ENCODE results near the gene FANCE. TPM values are rescaled to one million over a fixed set of nuclear protein-coding genes. Genes with fewer than 3 reads are reported as not detected.

FANCE gene
- total RNA-seq, 2 experiments from 2014 or later: 11.7 to 13.0 TPM

GRCh38 chr6:35491558-35492257 lies 39.6 kb downstream of the FANCE start:
- CTCF ChIA-PET: interaction anchor here (0.8 to 1.2 kb wide), 2 partner anchors 10 to 20 kb away, joined by 3 read pairs; no protein-coding TSS in a partner anchor
- no peaks in the 10 kb centered on the region for H3K36me3 Mint-ChIP-seq (ENCODE audit: low read depth)

GRCh38 chr6:35492258-35492973 lies 40.3 kb downstream of the FANCE start:
- peaks cover 14% of the 10 kb centered on the region for H3K27me3 Mint-ChIP-seq
- H3K4me3 Mint-ChIP-seq: no peak overlapping the region
- no peak overlapping the region for H3K27ac Mint-ChIP-seq
- POLR2A ChIA-PET: no interaction called here
- CTCF ChIA-PET: interaction anchor here (0.8 to 1.2 kb wide), 2 partner anchors 11 to 21 kb away, joined by 3 read pairs; no protein-coding TSS in a partner anchor
- H3K9me3 Mint-ChIP-seq: no peaks in the 10 kb centered on the region
- DNase-seq: no peak
- H3K4me1 Mint-ChIP-seq: peaks cover 26% of the 10 kb centered on the region
- H3K36me3 Mint-ChIP-seq (ENCODE audit: low read depth): no peaks in the 10 kb centered on the region

More at GRCh38 chr6:35491558-35492257, 39.6 kb downstream of the FANCE start:
- H3K4me3 Mint-ChIP-seq: no peak overlapping the region
- H3K27me3 Mint-ChIP-seq: peaks cover 14% of the 10 kb centered on the region
- no peak for DNase-seq
- no peaks in the 10 kb centered on the region for H3K9me3 Mint-ChIP-seq
- POLR2A ChIA-PET: no interaction called here
- peaks cover 26% of the 10 kb centered on the region for H3K4me1 Mint-ChIP-seq
- no peak overlapping the region for H3K27ac Mint-ChIP-seq

GRCh38 chr6:35492974-35493284 lies 40.8 kb downstream of the FANCE start:
- ChIA-PET CTCF (no interaction called here), POLR2A (no interaction called here)
- Mint-ChIP-seq H3K4me3 (no peak overlapping the region), H3K4me1 (peaks cover 21% of the 10 kb centered on the region), H3K9me3 (no peaks in the 10 kb centered on the region), H3K36me3 (ENCODE audit: low read depth) (no peaks in the 10 kb centered on the region), H3K27me3 (peaks cover 14% of the 10 kb centered on the region), H3K27ac (no peak overlapping the region)
- no peak for DNase-seq

GRCh38 chr6:35493307-35493983 lies 41.3 kb downstream of the FANCE start:
- no peaks in the 10 kb centered on the region for H3K36me3 Mint-ChIP-seq (ENCODE audit: low read depth)
- POLR2A ChIA-PET: no interaction called here
- H3K4me3 Mint-ChIP-seq: no peak overlapping the region
- H3K27me3 Mint-ChIP-seq: peaks cover 20% of the 10 kb centered on the region
- CTCF ChIA-PET: no interaction called here
- peaks cover 20% of the 10 kb centered on the region for H3K4me1 Mint-ChIP-seq
- H3K27ac Mint-ChIP-seq: no peak overlapping the region
- H3K9me3 Mint-ChIP-seq: no peaks in the 10 kb centered on the region
- DNase-seq: no peak

- H3K27ac Mint-ChIP-seq: no peak overlapping the region
- CTCF ChIA-PET: interaction anchor here (1.0 to 1.5 kb wide), 2 partner anchors 11 to 21 kb away, joined by 3 to 5 read pairs; no protein-coding TSS in a partner anchor
- H3K9me3 Mint-ChIP-seq: no peaks in the 10 kb centered on the region
- H3K4me3 Mint-ChIP-seq: no peak overlapping the region
- POLR2A ChIA-PET: no interaction called here
- peaks cover 27% of the 10 kb centered on the region for H3K27me3 Mint-ChIP-seq
- no peak for DNase-seq
- H3K4me1 Mint-ChIP-seq: peaks cover 23% of the 10 kb centered on the region
- H3K36me3 Mint-ChIP-seq (ENCODE audit: low read depth): no peaks in the 10 kb centered on the region
These were observed 42.0 kb downstream of the FANCE start for GRCh38 chr6:35494161-35494563.

GRCh38 chr6:35495258-35496035 lies 43.3 kb downstream of the FANCE start:
- H3K27ac Mint-ChIP-seq: no peak overlapping the region
- peaks cover 23% of the 10 kb centered on the region for H3K4me1 Mint-ChIP-seq
- H3K4me3 Mint-ChIP-seq: peak overlapping the region; percentile 67
- ChIA-PET POLR2A (no interaction called here), CTCF (interaction anchor here (0.6 to 1.5 kb wide), 2 partner anchors 10 to 219 kb away, joined by 5 read pairs; no protein-coding TSS in a partner anchor)
- no peaks in the 10 kb centered on the region for H3K9me3 Mint-ChIP-seq
- no peak for DNase-seq
- peaks cover 38% of the 10 kb centered on the region for H3K27me3 Mint-ChIP-seq
- H3K36me3 Mint-ChIP-seq (ENCODE audit: low read depth): no peaks in the 10 kb centered on the region

GRCh38 chr6:35496036-35496840 lies 44.1 kb downstream of the FANCE start:
- Mint-ChIP-seq H3K36me3 (ENCODE audit: low read depth) (no peaks in the 10 kb centered on the region), H3K27ac (no peak overlapping the region), H3K9me3 (no peaks in the 10 kb centered on the region), H3K4me3 (peak overlapping the region; percentile 67), H3K4me1 (peaks cover 18% of the 10 kb centered on the region), H3K27me3 (peaks cover 40% of the 10 kb centered on the region)
- CTCF ChIA-PET: interaction anchor here (0.5 to 2.2 kb wide), 4 partner anchors 9 to 220 kb away, joined by 3 to 6 read pairs (median 4); no protein-coding TSS in a partner anchor
- POLR2A ChIA-PET: no interaction called here
- DNase-seq: no peak

GRCh38 chr6:35496841-35497570 lies 44.9 kb downstream of the FANCE start, which contains the start of gene TEAD3:
TSS of gene TEAD3 (minus strand) at chr6:35497079.
- POLR2A ChIA-PET: no interaction called here
- peak within 1 kb of the TSS; percentile 67 for H3K4me3 Mint-ChIP-seq
- H3K27ac Mint-ChIP-seq: peak within 1 kb of the TSS; percentile 59
- H3K9me3 Mint-ChIP-seq: no peaks in the 10 kb centered on the region
- CTCF ChIA-PET: interaction anchor here (0.5 to 2.2 kb wide), 8 partner anchors 7 to 825 kb away, joined by 3 to 6 read pairs (median 3); partner anchors contain the start of gene ARMC12
- peaks cover 43% of the 10 kb centered on the region for H3K27me3 Mint-ChIP-seq
- peaks cover 18% of the 10 kb centered on the region for H3K4me1 Mint-ChIP-seq
- peak; percentile 33 for DNase-seq
- H3K36me3 Mint-ChIP-seq (ENCODE audit: low read depth): no peaks in the 10 kb centered on the region

GRCh38 chr6:35497571-35498421 lies 45.7 kb downstream of the FANCE start:
- POLR2A ChIA-PET: interaction anchor here (1.2 kb wide), 1 partner anchor 336 kb away, joined by 3 read pairs; no protein-coding TSS in a partner anchor
- H3K36me3 Mint-ChIP-seq (ENCODE audit: low read depth): no peaks in the 10 kb centered on the region
- peak; percentile 43 for DNase-seq
- CTCF ChIA-PET: interaction anchor here (0.5 to 2.2 kb wide), 11 partner anchors 8 to 826 kb away, joined by 3 to 6 read pairs (median 4); partner anchors contain the start of gene ARMC12
- peaks cover 40% of the 10 kb centered on the region for H3K27me3 Mint-ChIP-seq
- H3K9me3 Mint-ChIP-seq: no peaks in the 10 kb centered on the region
- peak overlapping the region; percentile 67 for H3K4me3 Mint-ChIP-seq
- peak overlapping the region; percentile 59 for H3K27ac Mint-ChIP-seq
- H3K4me1 Mint-ChIP-seq: peaks cover 18% of the 10 kb centered on the region

- H3K27me3 Mint-ChIP-seq: peaks cover 46% of the 10 kb centered on the region
- CTCF ChIA-PET: interaction anchor here (0.6 to 2.2 kb wide), 8 partner anchors 9 to 239 kb away, joined by 3 to 6 read pairs (median 4); partner anchors contain the start of gene ARMC12
- peaks cover 20% of the 10 kb centered on the region for H3K4me1 Mint-ChIP-seq
- no peaks in the 10 kb centered on the region for H3K36me3 Mint-ChIP-seq (ENCODE audit: low read depth)
- POLR2A ChIA-PET: interaction anchor here (1.2 kb wide), 1 partner anchor 337 kb away, joined by 3 read pairs; no protein-coding TSS in a partner anchor
- peak overlapping the region; percentile 74 for H3K27ac Mint-ChIP-seq
- no peaks in the 10 kb centered on the region for H3K9me3 Mint-ChIP-seq
- peak overlapping the region; percentile 61 for H3K4me3 Mint-ChIP-seq
- DNase-seq: no peak
These were observed 46.4 kb downstream of the FANCE start for GRCh38 chr6:35498422-35499067.
